HepG2 (cell line): ENCODE measurements around the gene CTNNAL1. TPM values are rescaled to one million over a fixed set of nuclear protein-coding genes. Genes with fewer than 3 reads are reported as not detected.

ENCODE experiments used
- AHDC1 ChIP-seq: sonication (generic); formaldehyde crosslinking; IDR thresholded peaks from 2 replicates; pipeline ENCODE4 v1.5.1; 2020; ENCODE audit warnings: mild to moderate bottlenecking, missing genetic modification reagents, borderline replicate concordance
- CC2D1A ChIP-seq: sonication (generic); formaldehyde crosslinking; IDR thresholded peaks from 2 replicates; pipeline ENCODE4 v1.8.1; 2023; ENCODE audit warnings: mild to moderate bottlenecking, missing genetic modification reagents
- CEBPB ChIP-seq: IDR thresholded peaks from 2 replicates; pipeline ENCODE4 v1.6.1; 2011; ENCODE audit warnings: low read depth, low read length, improper control_type of control experiment, borderline replicate concordance
- FOXJ3 ChIP-seq: sonication (generic); formaldehyde crosslinking; IDR thresholded peaks from 2 replicates; pipeline ENCODE4 v1.4.0; 2020; ENCODE audit warnings: missing genetic modification reagents, mild to moderate bottlenecking, borderline replicate concordance
- GPN1 ChIP-seq: sonication (generic); formaldehyde crosslinking; IDR thresholded peaks from 2 replicates; pipeline ENCODE4 v1.5.1; 2020; ENCODE audit warnings: missing genetic modification reagents, borderline replicate concordance
- GRHL1 ChIP-seq: sonication (generic); formaldehyde crosslinking; conservative IDR thresholded peaks from 2 replicates; pipeline ENCODE4 v1.8.0; 2022; ENCODE audit warnings: missing genetic modification reagents
- HDAC1 ChIP-seq: sonication (generic); formaldehyde crosslinking; IDR thresholded peaks from 2 replicates; pipeline ENCODE4 v1.5.1; 2020; ENCODE audit warnings: mild to moderate bottlenecking, missing genetic modification reagents
- KLF13 ChIP-seq: sonication (generic); formaldehyde crosslinking; IDR thresholded peaks from 2 replicates; pipeline ENCODE4 v1.4.0; 2020; ENCODE audit warnings: mild to moderate bottlenecking, missing genetic modification reagents
- KMT2A ChIP-seq: sonication (generic); formaldehyde crosslinking; IDR thresholded peaks from 2 replicates; pipeline ENCODE4 v1.4.0; 2020; ENCODE audit warnings: missing genetic modification reagents
- NR0B2 ChIP-seq: sonication (generic); formaldehyde crosslinking; IDR thresholded peaks from 2 replicates; pipeline ENCODE4 v1.4.0; 2020; ENCODE audit warnings: mild to moderate bottlenecking, missing genetic modification reagents
- RFXANK ChIP-seq: IDR thresholded peaks from 2 replicates; pipeline ENCODE4 v1.6.1; 2016
- TRAFD1 ChIP-seq: sonication (generic); formaldehyde crosslinking; IDR thresholded peaks from 2 replicates; pipeline ENCODE4 v1.5.1; 2020; ENCODE audit warnings: missing genetic modification reagents, mild to moderate bottlenecking, borderline replicate concordance
- ZBTB4 ChIP-seq: sonication (generic); formaldehyde crosslinking; IDR thresholded peaks from 2 replicates; pipeline ENCODE4 v1.4.0; 2020; ENCODE audit warnings: missing genetic modification reagents, mild to moderate bottlenecking, borderline replicate concordance
- ZNF20 ChIP-seq: sonication (generic); formaldehyde crosslinking; IDR thresholded peaks from 2 replicates; pipeline ENCODE4 v1.4.0; 2020; ENCODE audit warnings: mild to moderate bottlenecking, moderate library complexity, missing genetic modification reagents
- ZNF235 ChIP-seq: sonication (generic); formaldehyde crosslinking; IDR thresholded peaks from 2 replicates; pipeline ENCODE4 v1.8.1; 2023; ENCODE audit warnings: mild to moderate bottlenecking, missing genetic modification reagents, borderline replicate concordance
- polyA plus RNA-seq, 8 experiments: library from polyadenylated mRNA; depleted of rRNA in 3 of 8; stranded (reverse) in 7 of 8; unstranded in 1 of 8; fragments of >200 nt; fragmentation: Illumina TruSeq in 4 of 8; extraction: Trizol in 4 of 8; gene quantifications; 2 replicates each; pipeline versions ENCODE4 v1.2.1 to v1.2.3, GENCODE V29; 2011 to 2016; ENCODE audit warnings: low read depth in 4 of 8, missing spikeins in 1 of 8, mixed read lengths in 1 of 8; ENCODE audit not compliant: insufficient read depth in 1 of 8
- total RNA-seq, 5 experiments: library from RNA; depleted of rRNA; stranded (reverse); fragments of >200 nt; fragmentation: Illumina TruSeq; extraction: Trizol; gene quantifications; 2 replicates each; pipeline ENCODE4 v1.2.3, GENCODE V29; 2016; ENCODE audit warnings: low read depth in 1 of 5

The CTNNAL1 gene
- total and polyA plus RNA-seq, 2 of the 13 experiments (the other 11 are each of a cell fraction or from before 2014, with no cell fraction given) = 32.0 to 162 TPM

DNA sequence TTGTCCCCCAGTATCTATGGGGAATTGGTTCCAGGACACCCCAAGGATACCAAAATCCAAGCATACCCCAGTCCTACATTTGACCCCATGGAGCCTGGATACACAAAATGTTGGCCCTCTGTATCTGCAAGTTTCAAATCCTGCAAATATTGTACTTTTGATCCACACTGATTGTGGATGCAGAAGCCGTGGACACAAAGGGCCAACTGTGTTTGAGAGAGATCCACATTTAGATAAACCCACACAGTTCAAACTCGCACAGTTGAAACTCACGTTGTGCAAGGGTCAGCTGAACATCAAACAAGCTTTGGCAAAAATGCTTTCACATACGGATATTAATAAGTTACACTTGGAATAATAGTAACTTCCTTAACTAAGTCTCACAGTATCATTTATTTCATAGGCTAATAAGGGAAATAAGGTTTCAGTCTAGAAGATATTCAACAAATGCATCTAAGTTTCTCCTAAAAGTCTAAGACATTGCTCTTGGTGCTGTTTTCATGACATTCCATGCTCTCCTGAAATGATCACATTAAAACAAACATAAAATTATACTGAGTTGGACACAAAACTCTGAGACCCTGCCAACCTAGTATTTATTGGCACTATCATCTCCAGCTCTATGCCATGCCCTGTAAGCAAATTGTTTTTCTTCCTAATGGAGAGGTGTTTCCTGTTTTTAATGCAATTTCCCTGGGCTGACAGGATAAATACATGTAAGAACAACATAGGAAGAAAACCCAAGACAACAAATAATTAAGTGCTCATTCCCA, 118.9 kb downstream of the CTNNAL1 start (continued):
- TF ChIP-seq ZBTB4 (CRISPR knock-in tag) = no peak
- TF ChIP-seq KLF13 (CRISPR knock-in tag) = no peak
- peak; percentile 33; the same call in 1 of the 2 replicates for TF ChIP-seq KMT2A
- TF ChIP-seq NR0B2 (CRISPR knock-in tag) = no peak
- TF ChIP-seq CEBPB = peak; percentile 94
- no peak for TF ChIP-seq GPN1
- no peak for TF ChIP-seq CC2D1A (CRISPR knock-in tag)
- TF ChIP-seq AHDC1 = peak; percentile 94
- TF ChIP-seq GRHL1 (CRISPR knock-in tag) = no peak
- TF ChIP-seq TRAFD1 (CRISPR knock-in tag) = no peak
- peak; percentile 95 for TF ChIP-seq FOXJ3 (CRISPR knock-in tag)
- TF ChIP-seq ZNF235 (CRISPR knock-in tag) = no peak
- TF ChIP-seq HDAC1 = peak; percentile 87
- TF ChIP-seq RFXANK (CRISPR knock-in tag) = 0 out of 2 replicates have a peak, but pooled peaks have one; percentile 25
- no peak for TF ChIP-seq ZNF20 (CRISPR knock-in tag)
